Astrocyte (in vitro differentiated cells and primary cell): ENCODE measurements around the gene ZBTB7C. TPM values are rescaled to one million over a fixed set of nuclear protein-coding genes. Genes with fewer than 3 reads are reported as not detected.

Experiments
- DNase-seq: peaks from one replicate; pipeline ENCODE4 v3.0.0-alpha.2; 2010; ENCODE audit warnings: low read depth
- FAIRE-seq: peaks from 2 replicates; lab custom pipeline; 2011; peaks lifted over from hg19 to GRCh38; lab: Jason Lieb, UNC
- H2AFZ ChIP-seq: 2 replicates; pipeline ENCODE4 v1.6.0; 2012; ENCODE audit warnings: low read depth, low read length, inconsistent platforms
- H3K27ac ChIP-seq: 2 replicates; pipeline ENCODE4 v1.5.1; 2011; ENCODE audit warnings: low read depth, low read length, inconsistent platforms
- H3K27me3 ChIP-seq: 2 replicates; pipeline ENCODE4 v1.6.0; 2011; ENCODE audit warnings: low read length, inconsistent platforms; ENCODE audit not compliant: insufficient read depth
- H3K36me3 ChIP-seq: 2 replicates; pipeline ENCODE4 v1.5.1; 2011; ENCODE audit warnings: low read length, inconsistent platforms; ENCODE audit not compliant: insufficient read depth
- H3K4me1 ChIP-seq: 2 replicates; pipeline ENCODE4 v1.5.1; 2011; ENCODE audit warnings: low read length, inconsistent platforms; ENCODE audit not compliant: insufficient read depth
- H3K4me2 ChIP-seq: 2 replicates; pipeline ENCODE4 v1.6.0; 2012; ENCODE audit warnings: low read length, inconsistent platforms
- H3K4me3 ChIP-seq: 2 replicates; pipeline ENCODE4 v1.5.1; 2011; ENCODE audit warnings: low read depth, mild to moderate bottlenecking, low read length, inconsistent platforms; ENCODE audit not compliant: insufficient read depth
- H3K79me2 ChIP-seq: 2 replicates; pipeline ENCODE4 v1.6.0; 2012; ENCODE audit warnings: mild to moderate bottlenecking, low read length, inconsistent platforms; ENCODE audit not compliant: insufficient read depth
- H3K9ac ChIP-seq: 2 replicates; pipeline ENCODE4 v1.6.0; 2012; ENCODE audit warnings: mild to moderate bottlenecking, low read length, inconsistent platforms
- H3K9me3 ChIP-seq: 2 replicates; pipeline ENCODE4 v1.5.1; 2012; ENCODE audit warnings: low read depth, mild to moderate bottlenecking, low read length, inconsistent platforms; ENCODE audit not compliant: insufficient read depth
- H4K20me1 ChIP-seq: 2 replicates; pipeline ENCODE4 v1.6.0; 2012; ENCODE audit warnings: low read length, inconsistent platforms; ENCODE audit not compliant: insufficient read depth
- H3K27ac Mint-ChIP-seq: one replicate; pipeline ENCODE4 v1.8.0; 2021; ENCODE audit warnings: mild to moderate bottlenecking, mixed read lengths; ENCODE audit not compliant: unreplicated experiment
- H3K27me3 Mint-ChIP-seq: one replicate; pipeline ENCODE4 v1.8.0; 2021; ENCODE audit warnings: low read depth, mixed read lengths; ENCODE audit not compliant: unreplicated experiment
- H3K36me3 Mint-ChIP-seq: one replicate; pipeline ENCODE4 v1.8.0; 2021; ENCODE audit warnings: low read depth, mixed read lengths; ENCODE audit not compliant: unreplicated experiment
- H3K4me1 Mint-ChIP-seq: one replicate; pipeline ENCODE4 v1.8.0; 2021; ENCODE audit warnings: low read depth, mixed read lengths; ENCODE audit not compliant: unreplicated experiment
- H3K4me3 Mint-ChIP-seq: one replicate; pipeline ENCODE4 v1.8.0; 2021; ENCODE audit warnings: mild to moderate bottlenecking, moderate library complexity, mixed read lengths; ENCODE audit not compliant: unreplicated experiment
- H3K9me3 Mint-ChIP-seq: one replicate; pipeline ENCODE4 v1.8.0; 2021; ENCODE audit warnings: mild to moderate bottlenecking, mixed read lengths; ENCODE audit not compliant: unreplicated experiment
- EZH2 ChIP-seq: IDR thresholded peaks from 2 replicates; pipeline ENCODE4 v1.6.1; 2012; ENCODE audit warnings: mild to moderate bottlenecking, low read length, inconsistent platforms; ENCODE audit not compliant: insufficient read depth
- total RNA-seq: library from RNA; stranded (reverse); gene quantifications from 2 replicates; pipeline ENCODE4 v1.2.1, GENCODE V29; 2021
- TF ChIP-seq, protein P1 (sequence below): IDR thresholded peaks from 2 replicates; pipeline ENCODE4 v1.5.1; 2011; ENCODE audit warnings: low read depth, mild to moderate bottlenecking, inconsistent platforms, low read length, moderate library complexity; ENCODE audit not compliant: insufficient read depth

The ZBTB7C gene
- total RNA-seq, 1 donor from 2014 or later: 1.0 TPM

DNA sequence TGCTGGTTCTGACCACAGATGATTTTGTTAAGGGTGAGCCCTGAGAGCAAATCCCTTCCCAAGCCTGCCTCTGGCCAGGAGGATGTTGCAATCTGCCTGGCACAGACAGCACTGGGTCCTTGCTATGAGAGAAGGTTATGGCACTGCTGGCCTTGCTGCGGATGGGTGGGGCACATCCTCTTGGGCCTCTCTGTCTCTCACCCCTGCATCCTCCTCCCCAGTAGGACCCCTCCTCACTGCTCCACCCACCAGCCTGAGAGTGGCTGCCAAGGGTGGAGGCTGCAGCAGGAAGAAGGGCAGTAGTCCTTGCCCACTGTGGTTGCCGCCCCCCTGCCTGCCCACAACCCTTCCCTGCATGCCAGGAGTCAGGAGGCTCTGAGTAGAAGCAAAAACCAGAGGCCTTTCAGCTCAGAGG, 180.9 kb downstream of the ZBTB7C start:
- H3K27ac Mint-ChIP-seq: no peak overlapping the region
- no peaks in the 10 kb centered on the region for H3K79me2 ChIP-seq
- H3K9me3 Mint-ChIP-seq: peaks cover 2% of the 10 kb centered on the region
- H3K27me3 ChIP-seq: peaks cover 14% of the 10 kb centered on the region
- no peaks in the 10 kb centered on the region for H3K9me3 ChIP-seq
- H4K20me1 ChIP-seq: no peaks in the 10 kb centered on the region
- no peaks in the 10 kb centered on the region for H3K4me1 ChIP-seq
- FAIRE-seq (no peak), DNase-seq (no peak)
- no peak overlapping the region for H2AFZ ChIP-seq
- TF ChIP-seq, protein P1, sequence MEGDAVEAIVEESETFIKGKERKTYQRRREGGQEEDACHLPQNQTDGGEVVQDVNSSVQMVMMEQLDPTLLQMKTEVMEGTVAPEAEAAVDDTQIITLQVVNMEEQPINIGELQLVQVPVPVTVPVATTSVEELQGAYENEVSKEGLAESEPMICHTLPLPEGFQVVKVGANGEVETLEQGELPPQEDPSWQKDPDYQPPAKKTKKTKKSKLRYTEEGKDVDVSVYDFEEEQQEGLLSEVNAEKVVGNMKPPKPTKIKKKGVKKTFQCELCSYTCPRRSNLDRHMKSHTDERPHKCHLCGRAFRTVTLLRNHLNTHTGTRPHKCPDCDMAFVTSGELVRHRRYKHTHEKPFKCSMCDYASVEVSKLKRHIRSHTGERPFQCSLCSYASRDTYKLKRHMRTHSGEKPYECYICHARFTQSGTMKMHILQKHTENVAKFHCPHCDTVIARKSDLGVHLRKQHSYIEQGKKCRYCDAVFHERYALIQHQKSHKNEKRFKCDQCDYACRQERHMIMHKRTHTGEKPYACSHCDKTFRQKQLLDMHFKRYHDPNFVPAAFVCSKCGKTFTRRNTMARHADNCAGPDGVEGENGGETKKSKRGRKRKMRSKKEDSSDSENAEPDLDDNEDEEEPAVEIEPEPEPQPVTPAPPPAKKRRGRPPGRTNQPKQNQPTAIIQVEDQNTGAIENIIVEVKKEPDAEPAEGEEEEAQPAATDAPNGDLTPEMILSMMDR: no peak
- TF ChIP-seq EZH2: no peak
- no peak overlapping the region for H3K4me2 ChIP-seq
- H3K9ac ChIP-seq: no peak overlapping the region
- no peak overlapping the region for H3K4me3 ChIP-seq
- H3K4me1 Mint-ChIP-seq: peaks cover 9% of the 10 kb centered on the region
- peaks cover 58% of the 10 kb centered on the region for H3K27me3 Mint-ChIP-seq
- no peaks in the 10 kb centered on the region for H3K36me3 ChIP-seq
- no peak overlapping the region for H3K4me3 Mint-ChIP-seq
- no peaks in the 10 kb centered on the region for H3K36me3 Mint-ChIP-seq
- no peak overlapping the region for H3K27ac ChIP-seq

DNA sequence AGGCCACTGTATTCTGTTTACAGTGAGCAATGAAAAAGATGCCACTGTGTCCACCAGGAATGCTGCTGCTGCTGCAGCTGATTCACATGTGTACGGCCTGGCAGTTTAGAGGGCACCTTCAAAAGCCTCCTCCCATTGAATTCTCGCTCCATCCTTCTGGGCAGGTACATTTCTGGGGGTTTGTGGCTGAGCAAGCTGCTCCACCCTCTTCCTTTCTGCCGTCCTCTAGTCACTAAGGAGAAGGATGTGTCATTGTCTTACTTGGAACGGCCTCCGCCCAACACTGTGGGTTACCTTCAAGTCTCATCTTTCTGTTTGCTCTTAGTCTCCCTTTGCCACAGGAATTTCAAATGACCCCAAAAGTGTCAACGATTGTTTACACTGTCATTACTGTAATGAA, 182.0 kb downstream of the ZBTB7C start:
- FAIRE-seq (no peak), DNase-seq (no peak)
- Mint-ChIP-seq H3K4me3 (no peak overlapping the region), H3K4me1 (peaks cover 9% of the 10 kb centered on the region), H3K9me3 (peaks cover 2% of the 10 kb centered on the region), H3K27me3 (peaks cover 57% of the 10 kb centered on the region), H3K27ac (no peak overlapping the region), H3K36me3 (no peaks in the 10 kb centered on the region)
- no peaks in the 10 kb centered on the region for H3K36me3 ChIP-seq
- TF ChIP-seq EZH2: no peak
- H3K4me1 ChIP-seq: no peaks in the 10 kb centered on the region
- no peaks in the 10 kb centered on the region for H4K20me1 ChIP-seq
- H3K9ac ChIP-seq: no peak overlapping the region
- no peak overlapping the region for H3K27ac ChIP-seq
- H3K9me3 ChIP-seq: no peaks in the 10 kb centered on the region
- peaks cover 18% of the 10 kb centered on the region for H3K27me3 ChIP-seq
- H3K4me2 ChIP-seq: no peak overlapping the region
- no peak overlapping the region for H3K4me3 ChIP-seq
- H2AFZ ChIP-seq: no peak overlapping the region
- no peaks in the 10 kb centered on the region for H3K79me2 ChIP-seq

DNA sequence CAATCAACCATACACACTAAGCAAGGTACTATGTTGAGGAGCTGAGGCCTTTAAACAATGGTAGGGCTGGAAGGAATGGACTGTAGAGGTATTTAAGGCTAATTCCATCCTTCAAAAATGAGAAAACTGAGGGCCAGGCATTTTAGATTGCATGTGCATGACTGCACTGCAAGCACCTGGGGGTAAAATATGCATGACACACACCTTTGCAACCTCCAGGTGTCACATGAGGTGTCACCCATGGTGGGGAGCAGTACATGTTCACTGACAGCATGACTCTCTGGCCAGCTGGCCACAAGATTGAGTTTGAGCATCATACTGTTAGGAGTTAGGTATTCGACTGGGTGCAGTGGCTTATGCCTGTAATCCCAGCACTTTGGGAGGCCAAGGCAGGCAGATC, 182.8 kb downstream of the ZBTB7C start:
- H3K27me3 Mint-ChIP-seq: peaks cover 52% of the 10 kb centered on the region
- peaks cover 9% of the 10 kb centered on the region for H3K4me1 Mint-ChIP-seq
- peaks cover 19% of the 10 kb centered on the region for H3K27me3 ChIP-seq
- FAIRE-seq (no peak), DNase-seq (no peak)
- H3K9ac ChIP-seq: no peak overlapping the region
- H4K20me1 ChIP-seq: no peaks in the 10 kb centered on the region
- no peaks in the 10 kb centered on the region for H3K9me3 ChIP-seq
- no peaks in the 10 kb centered on the region for H3K36me3 ChIP-seq
- no peak overlapping the region for H3K4me3 Mint-ChIP-seq
- H3K27ac ChIP-seq: no peak overlapping the region
- no peak overlapping the region for H2AFZ ChIP-seq
- H3K27ac Mint-ChIP-seq: no peak overlapping the region
- TF ChIP-seq, protein P1: no peak
- TF ChIP-seq EZH2: no peak
- H3K4me3 ChIP-seq: no peak overlapping the region
- H3K4me1 ChIP-seq: no peaks in the 10 kb centered on the region
- H3K36me3 Mint-ChIP-seq: no peaks in the 10 kb centered on the region
- H3K79me2 ChIP-seq: no peaks in the 10 kb centered on the region
- H3K4me2 ChIP-seq: no peak overlapping the region
- peaks cover 2% of the 10 kb centered on the region for H3K9me3 Mint-ChIP-seq
